Activated CD4-positive, alpha-beta T cell treated with anti-CD3 and anti-CD28 coated beads for 36 hours (primary cell): ENCODE measurements around the gene FXYD7. TPM values are rescaled to one million over a fixed set of nuclear protein-coding genes. Genes with fewer than 3 reads are reported as not detected.
A peak's percentile ranks its signal among the peaks of the same experiment; 100 is the strongest.

Experiments
- ATAC-seq: fragments of 200-7000 bp; cut with Tn5 transposase; one replicate; pipeline ENCODE4 v1.10.0; 2021; ENCODE audit warnings: mild to moderate bottlenecking, moderate library complexity
- CTCF ChIA-PET: fragments of 350-600 bp; sonication (Branson Sonifier 250); formaldehyde crosslinking; loops from one replicate; lab custom pipeline; 2021; ENCODE audit warnings: antibody characterized with exemption; lab: Charles Lee
- POLR2A ChIA-PET: fragments of 350-600 bp; sonication (Branson Sonifier 250); formaldehyde crosslinking; loops from one replicate; lab custom pipeline; 2021; ENCODE audit warnings: antibody characterized with exemption, inconsistent platforms; lab: Charles Lee
- DNase-seq: peaks from one replicate; pipeline ENCODE4 v3.0.0-alpha.2; 2020
- H3K27ac Mint-ChIP-seq: one replicate; pipeline ENCODE4 v1.8.0; 2021; ENCODE audit warnings: mixed read lengths
- H3K27me3 Mint-ChIP-seq: one replicate; pipeline ENCODE4 v1.8.0; 2021; ENCODE audit warnings: mixed read lengths
- H3K36me3 Mint-ChIP-seq: one replicate; pipeline ENCODE4 v1.8.0; 2021; ENCODE audit warnings: low read depth, mixed read lengths
- H3K4me1 Mint-ChIP-seq: one replicate; pipeline ENCODE4 v1.8.0; 2021; ENCODE audit warnings: mixed read lengths
- H3K4me3 Mint-ChIP-seq: one replicate; pipeline ENCODE4 v1.8.0; 2021; ENCODE audit warnings: mild to moderate bottlenecking, moderate library complexity, mixed read lengths
- H3K9me3 Mint-ChIP-seq: one replicate; pipeline ENCODE4 v1.8.0; 2021; ENCODE audit warnings: low read depth, mixed read lengths
- intact Hi-C, 2 experiments: fragments of 100-400 bp; cut with DNase I in 1 of 2; cut with micrococcal nuclease in 1 of 2; formaldehyde crosslinking; loops; one replicate each; pipeline versions ENCODE4 v1.14.2 to v1.15.1; 2022 to 2024; cut with DNase I, micrococcal nuclease
- total RNA-seq, 2 experiments: library from RNA; stranded (reverse); gene quantifications; one replicate each; pipeline ENCODE4 v1.2.3, GENCODE V29; 2021

The FXYD7 gene
- total RNA-seq, 2 experiments from 2014 or later = 0.41 to 0.46 TPM

- ATAC-seq = no peak
- ChIA-PET POLR2A (interaction anchor here (1.0 kb wide), 1 partner anchor 9 kb away, joined by 4 read pairs; no protein-coding TSS in a partner anchor), CTCF (interaction anchor here (0.7 to 1.4 kb wide), 2 partner anchors 25 to 714 kb away, joined by 3 read pairs; no protein-coding TSS in a partner anchor)
- no peak for DNase-seq
- Mint-ChIP-seq H3K9me3 (peaks cover 11% of the 10 kb centered on the region), H3K36me3 (peaks cover 59% of the 10 kb centered on the region), H3K27ac (peak overlapping the region; percentile 63), H3K27me3 (no peaks in the 10 kb centered on the region), H3K4me3 (no peak overlapping the region), H3K4me1 (peaks cover 45% of the 10 kb centered on the region)
- intact Hi-C loops = no loop called here
Observed at GRCh38 chr19:35170359-35171061, 27.5 kb downstream of the FXYD7 start.

- no peak for DNase-seq
- no peak for ATAC-seq
- Mint-ChIP-seq H3K27ac (peak overlapping the region; percentile 56), H3K36me3 (peaks cover 47% of the 10 kb centered on the region), H3K4me3 (no peak overlapping the region), H3K27me3 (no peaks in the 10 kb centered on the region), H3K4me1 (peaks cover 39% of the 10 kb centered on the region), H3K9me3 (no peaks in the 10 kb centered on the region)
- intact Hi-C loops = no loop called here
- CTCF ChIA-PET = interaction anchor here (0.5 to 2.3 kb wide), 5 partner anchors 9 to 53 kb away, joined by 3 to 7 read pairs (median 5); partner anchors contain the start of gene FXYD7
- POLR2A ChIA-PET = interaction anchor here (0.6 to 1.0 kb wide), 2 partner anchors 8 to 24 kb away, joined by 4 to 12 read pairs; no protein-coding TSS in a partner anchor
Observed at GRCh38 chr19:35171730-35172129, 28.7 kb downstream of the FXYD7 start.

GRCh38 chr19:35174226-35174625, 31.2 kb downstream of the FXYD7 start:
- no peaks in the 10 kb centered on the region for H3K27me3 Mint-ChIP-seq
- ATAC-seq (no peak), DNase-seq (no peak)
- peaks cover 4% of the 10 kb centered on the region for H3K9me3 Mint-ChIP-seq
- ChIA-PET POLR2A (interaction anchor here (0.6 kb wide), 1 partner anchor 9 kb away, joined by 5 read pairs; no protein-coding TSS in a partner anchor), CTCF (interaction anchor here (0.6 to 1.4 kb wide), 2 partner anchors 15 to 73 kb away, joined by 3 to 4 read pairs; no protein-coding TSS in a partner anchor)
- intact Hi-C loops = no loop called here
- H3K36me3 Mint-ChIP-seq = peaks cover 30% of the 10 kb centered on the region
- peaks cover 26% of the 10 kb centered on the region for H3K4me1 Mint-ChIP-seq
- H3K4me3 Mint-ChIP-seq = no peak overlapping the region
- H3K27ac Mint-ChIP-seq = no peak overlapping the region

- POLR2A ChIA-PET = no interaction called here
- intact Hi-C loops = no loop called here
- Mint-ChIP-seq H3K4me1 (peaks cover 26% of the 10 kb centered on the region), H3K4me3 (no peak overlapping the region), H3K27me3 (no peaks in the 10 kb centered on the region), H3K36me3 (peaks cover 15% of the 10 kb centered on the region), H3K9me3 (peaks cover 4% of the 10 kb centered on the region), H3K27ac (no peak overlapping the region)
- no peak for DNase-seq
- no peak for ATAC-seq
- CTCF ChIA-PET = no interaction called here
Observed at GRCh38 chr19:35176181-35176570, 33.1 kb downstream of the FXYD7 start.

GRCh38 chr19:35177377-35178274, 34.6 kb downstream of the FXYD7 start:
- CTCF ChIA-PET = interaction anchor here (0.6 to 0.8 kb wide), 4 partner anchors 24 to 500 kb away, joined by 3 to 4 read pairs (median 4); partner anchors contain the start of gene ZNF302
- POLR2A ChIA-PET = interaction anchor here (0.6 kb wide), 1 partner anchor 10 kb away, joined by 8 read pairs; no protein-coding TSS in a partner anchor
- intact Hi-C loops = no loop called here
- H3K9me3 Mint-ChIP-seq = peaks cover 4% of the 10 kb centered on the region
- no peak overlapping the region for H3K27ac Mint-ChIP-seq
- H3K4me1 Mint-ChIP-seq = peaks cover 23% of the 10 kb centered on the region
- peak; percentile 40 for ATAC-seq
- no peaks in the 10 kb centered on the region for H3K27me3 Mint-ChIP-seq
- H3K36me3 Mint-ChIP-seq = peaks cover 3% of the 10 kb centered on the region
- no peak overlapping the region for H3K4me3 Mint-ChIP-seq
- DNase-seq = no peak

- H3K4me3 Mint-ChIP-seq = no peak overlapping the region
- ChIA-PET CTCF (interaction anchor here (0.6 to 2.1 kb wide), 3 partner anchors 25 to 126 kb away, joined by 3 to 6 read pairs (median 4); partner anchors contain the start of gene FXYD5), POLR2A (interaction anchor here (1.1 kb wide), 1 partner anchor 8 kb away, joined by 4 read pairs; no protein-coding TSS in a partner anchor)
- H3K36me3 Mint-ChIP-seq = no peaks in the 10 kb centered on the region
- no peak overlapping the region for H3K27ac Mint-ChIP-seq
- H3K4me1 Mint-ChIP-seq = peaks cover 23% of the 10 kb centered on the region
- no peak for DNase-seq
- ATAC-seq = no peak
- intact Hi-C loops = no loop called here
- H3K27me3 Mint-ChIP-seq = no peaks in the 10 kb centered on the region
- peaks cover 6% of the 10 kb centered on the region for H3K9me3 Mint-ChIP-seq
Observed at GRCh38 chr19:35178701-35179100, 35.6 kb downstream of the FXYD7 start.

- H3K4me1 Mint-ChIP-seq = peaks cover 28% of the 10 kb centered on the region
- H3K36me3 Mint-ChIP-seq = no peaks in the 10 kb centered on the region
- CTCF ChIA-PET = interaction anchor here (0.7 to 2.4 kb wide), 5 partner anchors 12 to 44 kb away, joined by 4 to 7 read pairs (median 4); partner anchors contain the start of gene FXYD5
- peaks cover 13% of the 10 kb centered on the region for H3K9me3 Mint-ChIP-seq
- peak overlapping the region; percentile 2 for H3K4me3 Mint-ChIP-seq
- intact Hi-C loops = no loop called here
- ATAC-seq (no peak), DNase-seq (no peak)
- no peaks in the 10 kb centered on the region for H3K27me3 Mint-ChIP-seq
- peak overlapping the region; percentile 7 for H3K27ac Mint-ChIP-seq
- POLR2A ChIA-PET = interaction anchor here (1.1 kb wide), 1 partner anchor 9 kb away, joined by 4 read pairs; no protein-coding TSS in a partner anchor
Observed at GRCh38 chr19:35179830-35180229, 36.8 kb downstream of the FXYD7 start.

- Mint-ChIP-seq H3K9me3 (peaks cover 13% of the 10 kb centered on the region), H3K4me3 (no peak overlapping the region), H3K27ac (no peak overlapping the region), H3K4me1 (peaks cover 27% of the 10 kb centered on the region), H3K36me3 (no peaks in the 10 kb centered on the region), H3K27me3 (no peaks in the 10 kb centered on the region)
- CTCF ChIA-PET = interaction anchor here (1.0 to 2.4 kb wide), 2 partner anchors 9 to 10 kb away, joined by 4 to 7 read pairs; no protein-coding TSS in a partner anchor
- no peak for DNase-seq
- intact Hi-C loops = no loop called here
- POLR2A ChIA-PET = no interaction called here
- no peak for ATAC-seq
Observed at GRCh38 chr19:35181387-35181786, 38.3 kb downstream of the FXYD7 start.

- Mint-ChIP-seq H3K27ac (no peak overlapping the region), H3K27me3 (no peaks in the 10 kb centered on the region), H3K4me3 (no peak overlapping the region), H3K4me1 (peaks cover 15% of the 10 kb centered on the region), H3K36me3 (no peaks in the 10 kb centered on the region), H3K9me3 (peaks cover 9% of the 10 kb centered on the region)
- DNase-seq (no peak), ATAC-seq (no peak)
- CTCF ChIA-PET = interaction anchor here (0.8 kb wide), 1 partner anchor 10 kb away, joined by 3 read pairs; no protein-coding TSS in a partner anchor
- POLR2A ChIA-PET = interaction anchor here (1.2 kb wide), 1 partner anchor 22 kb away, joined by 6 read pairs; no protein-coding TSS in a partner anchor
- intact Hi-C loops = no loop called here
Observed at GRCh38 chr19:35184267-35184666, 41.2 kb downstream of the FXYD7 start.

- peak; percentile 77 for ATAC-seq
- H3K27ac Mint-ChIP-seq = no peak overlapping the region
- no peak for DNase-seq
- CTCF ChIA-PET = no interaction called here
- H3K36me3 Mint-ChIP-seq = no peaks in the 10 kb centered on the region
- H3K27me3 Mint-ChIP-seq = no peaks in the 10 kb centered on the region
- intact Hi-C loops = no loop called here
- peaks cover 9% of the 10 kb centered on the region for H3K9me3 Mint-ChIP-seq
- H3K4me1 Mint-ChIP-seq = peaks cover 10% of the 10 kb centered on the region
- no peak overlapping the region for H3K4me3 Mint-ChIP-seq
- POLR2A ChIA-PET = no interaction called here
Observed at GRCh38 chr19:35184884-35185283, 41.8 kb downstream of the FXYD7 start.
